Smooth muscle cell (in vitro differentiated cells): ENCODE measurements around the gene CACNA1H. TPM values are rescaled to one million over a fixed set of nuclear protein-coding genes. Genes with fewer than 3 reads are reported as not detected.

Source experiments
- DNase-seq: peaks from one replicate; lab custom pipeline; 2025; ENCODE audit not compliant: unreplicated experiment; lab: John Stamatoyannopoulos, UW
- H2AFZ ChIP-seq: fragments of 200-600 bp; sonication (generic); 2 replicates; pipeline ENCODE4 v1.6.0; 2016; ENCODE audit warnings: antibody characterized with exemption, low read depth, mild to moderate bottlenecking
- H3F3A ChIP-seq: fragments of 200-600 bp; sonication (generic); 2 replicates; pipeline ENCODE4 v1.6.0; 2017; ENCODE audit warnings: antibody characterized with exemption, low read depth
- H3K27ac ChIP-seq: fragments of 200-600 bp; sonication (generic); 2 replicates; pipeline ENCODE4 v1.5.1; 2016; ENCODE audit warnings: low read depth, mild to moderate bottlenecking
- H3K27me3 ChIP-seq: fragments of 200-600 bp; sonication (generic); 2 replicates; pipeline ENCODE4 v1.6.1; 2016; ENCODE audit warnings: low read depth, mild to moderate bottlenecking
- H3K36me3 ChIP-seq: fragments of 200-600 bp; sonication (generic); 2 replicates; pipeline ENCODE4 v1.5.1; 2016; ENCODE audit warnings: low read depth
- H3K4me1 ChIP-seq: fragments of 200-600 bp; sonication (generic); 2 replicates; pipeline ENCODE4 v1.5.1; 2016; ENCODE audit warnings: low read depth
- H3K4me2 ChIP-seq: fragments of 200-600 bp; sonication (generic); 2 replicates; pipeline ENCODE4 v1.6.0; 2016; ENCODE audit warnings: mild to moderate bottlenecking
- H3K4me3 ChIP-seq: fragments of 200-600 bp; sonication (generic); 2 replicates; pipeline ENCODE4 v1.5.1; 2016; ENCODE audit warnings: mild to moderate bottlenecking
- H3K79me2 ChIP-seq: fragments of 200-600 bp; sonication (generic); 2 replicates; pipeline ENCODE4 v1.6.0; 2016; ENCODE audit warnings: low read depth, mild to moderate bottlenecking
- H3K9ac ChIP-seq: fragments of 200-600 bp; sonication (generic); 2 replicates; pipeline ENCODE4 v1.6.0; 2016; ENCODE audit warnings: low read depth
- H3K9me3 ChIP-seq: fragments of 200-600 bp; sonication (generic); replicated peaks from 2 replicates; pipeline ENCODE4 v1.5.1; 2016; ENCODE audit warnings: low read depth
- H4K20me1 ChIP-seq: fragments of 200-600 bp; sonication (generic); 2 replicates; pipeline ENCODE4 v1.6.0; 2016; ENCODE audit warnings: low read depth
- CTCF ChIP-seq: fragments of 200-600 bp; sonication (generic); IDR thresholded peaks from 2 replicates; pipeline ENCODE4 v1.5.1; 2017; ENCODE audit warnings: borderline replicate concordance, mild to moderate bottlenecking, antibody characterized with exemption; ENCODE audit not compliant: insufficient read depth, poor library complexity, severe bottlenecking
- WGBS: methylation state at CpG from one replicate; pipeline ENCODE4 v1.1.7; 2016; ENCODE audit warnings: low lambda C conversion rate; 5-methylcytosine and 5-hydroxymethylcytosine counted together
- polyA plus RNA-seq: library from polyadenylated mRNA; unstranded; fragments of >200 nt; fragmentation: Nextera tagmentation; extraction: Ambion mirVana; gene quantifications from 2 replicates; pipeline ENCODE4 v1.2.1, GENCODE V29; 2016
- total RNA-seq: library from RNA; depleted of rRNA; stranded (reverse); fragments of >200 nt; gene quantifications from 2 replicates; pipeline ENCODE4 v1.2.3, GENCODE V29; 2014

CACNA1H gene
- total and polyA plus RNA-seq, 2 experiments from 2014 or later, result 1.7 to 2.6 TPM

GRCh38 chr16:1154887-1155331 lies 2.0 kb downstream of the CACNA1H start:
- H3K36me3 ChIP-seq, result no peaks in the 10 kb centered on the region
- H3K79me2 ChIP-seq, result no peaks in the 10 kb centered on the region
- H3F3A ChIP-seq, result no peaks in the 10 kb centered on the region
- no peak overlapping the region for H3K9ac ChIP-seq
- no peak overlapping the region for H2AFZ ChIP-seq
- H3K4me2 ChIP-seq, result peak overlapping the region; percentile 80
- TF ChIP-seq CTCF, result no peak
- peaks cover 5% of the 10 kb centered on the region for H3K27me3 ChIP-seq
- H3K4me1 ChIP-seq, result peaks cover 7% of the 10 kb centered on the region
- H3K4me3 ChIP-seq, result peak overlapping the region; percentile 26
- H4K20me1 ChIP-seq, result no peaks in the 10 kb centered on the region
- no peak overlapping the region for H3K27ac ChIP-seq
- DNase-seq, result no peak
- 73% methylated on average over 23 of the region's 23 CpGs for WGBS
- no peaks in the 10 kb centered on the region for H3K9me3 ChIP-seq

GRCh38 chr16:1155353-1156054 lies 2.6 kb downstream of the CACNA1H start:
- peaks cover 5% of the 10 kb centered on the region for H3K27me3 ChIP-seq
- H2AFZ ChIP-seq, result no peak overlapping the region
- DNase-seq, result no peak

GRCh38 chr16:1156055-1156982 lies 3.4 kb downstream of the CACNA1H start:
- no peaks in the 10 kb centered on the region for H3K9me3 ChIP-seq
- H3K27ac ChIP-seq, result no peak overlapping the region
- no peaks in the 10 kb centered on the region for H3F3A ChIP-seq
- 95% methylated on average over 27 of the region's 35 CpGs for WGBS
- peaks cover 7% of the 10 kb centered on the region for H3K4me1 ChIP-seq
- no peak for TF ChIP-seq CTCF
- no peak overlapping the region for H3K4me2 ChIP-seq
- no peaks in the 10 kb centered on the region for H3K36me3 ChIP-seq
- H2AFZ ChIP-seq, result no peak overlapping the region
- H3K4me3 ChIP-seq, result no peak overlapping the region
- no peaks in the 10 kb centered on the region for H4K20me1 ChIP-seq
- no peaks in the 10 kb centered on the region for H3K79me2 ChIP-seq
- no peak overlapping the region for H3K9ac ChIP-seq
- peaks cover 5% of the 10 kb centered on the region for H3K27me3 ChIP-seq
- DNase-seq, result no peak

More at GRCh38 chr16:1155353-1156054, 2.6 kb downstream of the CACNA1H start:
- Histone ChIP-seq H3K4me1 (peaks cover 7% of the 10 kb centered on the region), H3K4me3 (no peak overlapping the region), H3K36me3 (no peaks in the 10 kb centered on the region), H3K4me2 (no peak overlapping the region), H3K27ac (no peak overlapping the region), H3F3A (no peaks in the 10 kb centered on the region), H4K20me1 (no peaks in the 10 kb centered on the region), H3K9ac (no peak overlapping the region), H3K9me3 (no peaks in the 10 kb centered on the region), H3K79me2 (no peaks in the 10 kb centered on the region)
- WGBS, result 86% methylated on average over 17 of the region's 20 CpGs
- no peak for TF ChIP-seq CTCF
